SK-N-SH treated with all-trans-retinoic acid at 6 μM for 48 hours (cell line): Measurements from ENCODE around the gene TFCP2L1.

Experiments used
- ATAC-seq: fragments of 200-7000 bp; cut with Tn5 transposase; 3 replicates; pipeline ENCODE4 v1.9.1; 2020; ENCODE audit warnings: mild to moderate bottlenecking, moderate library complexity
- ARNTL ChIP-seq: fragments of 450-650 bp; formaldehyde crosslinking; IDR thresholded peaks from 2 replicates; pipeline ENCODE4 v1.5.0; 2020; ENCODE audit warnings: low read depth, mild to moderate bottlenecking, moderate library complexity, borderline replicate concordance
- BACH2 ChIP-seq: fragments of 250-450 bp; sonication (Bioruptor Pico); IDR thresholded peaks from 2 replicates; pipeline ENCODE4 v1.9.0; 2021; ENCODE audit warnings: mild to moderate bottlenecking, borderline replicate concordance
- CSDC2 ChIP-seq: fragments of 250-450 bp; sonication (Bioruptor Pico); IDR thresholded peaks from 2 replicates; pipeline ENCODE4 v1.5.0; 2020; ENCODE audit warnings: mild to moderate bottlenecking, moderate library complexity
- ESRRG ChIP-seq: fragments of 250-450 bp; sonication (Bioruptor Pico); IDR thresholded peaks from 2 replicates; pipeline ENCODE4 v1.6.1; 2021; ENCODE audit warnings: mild to moderate bottlenecking
- GLIS3 ChIP-seq: fragments of 250-450 bp; sonication (Bioruptor Pico); IDR thresholded peaks from 2 replicates; pipeline ENCODE4 v1.5.0; 2020; ENCODE audit warnings: mild to moderate bottlenecking, moderate library complexity
- ISL1 ChIP-seq: fragments of 250-450 bp; sonication (Bioruptor Pico); IDR thresholded peaks from 2 replicates; pipeline ENCODE4 v2.1.2; 2022; ENCODE audit warnings: mild to moderate bottlenecking, moderate library complexity
- OSR1 ChIP-seq: fragments of 250-450 bp; sonication (Bioruptor Pico); IDR thresholded peaks from 2 replicates; pipeline ENCODE4 v1.8.0; 2022; ENCODE audit warnings: moderate library complexity, mild to moderate bottlenecking, inconsistent platforms
- PATZ1 ChIP-seq: fragments of 250-450 bp; sonication (Bioruptor Pico); IDR thresholded peaks from 2 replicates; pipeline ENCODE4 v1.8.0; 2020; ENCODE audit warnings: mild to moderate bottlenecking, moderate library complexity, borderline replicate concordance
- PPARA ChIP-seq: fragments of 250-450 bp; sonication (Bioruptor Pico); IDR thresholded peaks from 2 replicates; pipeline ENCODE4 v1.5.0; 2020; ENCODE audit warnings: mild to moderate bottlenecking, borderline replicate concordance
- RARB ChIP-seq: fragments of 250-450 bp; sonication (Bioruptor Pico); IDR thresholded peaks from 2 replicates; pipeline ENCODE4 v1.8.0; 2021; ENCODE audit warnings: mild to moderate bottlenecking, moderate library complexity
- SNAI2 ChIP-seq: fragments of 250-450 bp; sonication (Bioruptor Pico); IDR thresholded peaks from 2 replicates; pipeline ENCODE4 v1.5.0; 2020; ENCODE audit warnings: mild to moderate bottlenecking, moderate library complexity
- TOX ChIP-seq: fragments of 250-450 bp; sonication (Bioruptor Pico); IDR thresholded peaks from 2 replicates; pipeline ENCODE4 v1.8.0; 2021; ENCODE audit warnings: mild to moderate bottlenecking, moderate library complexity, borderline replicate concordance
- TSHZ2 ChIP-seq: fragments of 250-450 bp; sonication (Bioruptor Pico); IDR thresholded peaks from 2 replicates; pipeline ENCODE4 v1.5.0; 2020; ENCODE audit warnings: mild to moderate bottlenecking, moderate library complexity
- ZC3H10 ChIP-seq: fragments of 250-450 bp; sonication (Bioruptor Pico); IDR thresholded peaks from 2 replicates; pipeline ENCODE4 v1.5.1; 2021; ENCODE audit warnings: mild to moderate bottlenecking, moderate library complexity
- ZFP3 ChIP-seq: fragments of 250-450 bp; sonication (Bioruptor Pico); IDR thresholded peaks from 2 replicates; pipeline ENCODE4 v1.5.0; 2020; ENCODE audit warnings: mild to moderate bottlenecking, moderate library complexity
- ZFP30 ChIP-seq: fragments of 450-650 bp; formaldehyde crosslinking; IDR thresholded peaks from 2 replicates; pipeline ENCODE4 v1.5.0; 2022; ENCODE audit warnings: mild to moderate bottlenecking, moderate library complexity
- ZNF8 ChIP-seq: fragments of 450-650 bp; formaldehyde crosslinking; IDR thresholded peaks from 2 replicates; pipeline ENCODE4 v1.5.0; 2020; ENCODE audit warnings: mild to moderate bottlenecking, moderate library complexity
- TF ChIP-seq, protein P1 (sequence below): fragments of 250-450 bp; sonication (Bioruptor Pico); IDR thresholded peaks from 2 replicates; pipeline ENCODE4 v1.5.1; 2021; ENCODE audit warnings: mild to moderate bottlenecking, moderate library complexity
- TF ChIP-seq, protein P2 (sequence below): fragments of 250-450 bp; sonication (Bioruptor Pico); IDR thresholded peaks from 2 replicates; pipeline ENCODE4 v1.5.1; 2020; ENCODE audit warnings: low read depth, mild to moderate bottlenecking, moderate library complexity

TFCP2L1 gene

DNA sequence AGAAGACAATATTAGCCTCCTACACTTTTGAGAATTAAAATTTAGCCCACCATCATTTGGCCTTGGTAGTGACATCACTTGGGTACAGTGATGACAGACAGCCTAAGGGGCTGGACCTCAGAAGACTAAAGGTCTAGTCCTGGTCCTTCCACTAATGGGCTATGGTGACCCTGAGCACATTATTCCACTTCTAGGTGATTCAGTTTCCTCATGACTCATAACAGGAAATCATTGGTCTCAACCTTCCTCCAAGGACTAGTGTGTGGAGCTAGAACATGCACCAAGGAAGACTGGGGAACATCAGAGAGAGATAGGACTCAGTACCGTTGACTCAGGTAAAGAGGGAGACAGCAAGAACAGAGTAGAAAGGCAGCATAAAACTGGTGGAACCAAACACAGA is 64.0 kb downstream of the TFCP2L1 start:
- no peak for ATAC-seq

GRCh38 chr2:121219866-121220265 is 65.1 kb downstream of the TFCP2L1 start:
- no peak for ATAC-seq

More for the DNA sequence above, 64.0 kb downstream of the TFCP2L1 start:
- TF ChIP-seq GLIS3: no peak
- TF ChIP-seq, protein P1, sequence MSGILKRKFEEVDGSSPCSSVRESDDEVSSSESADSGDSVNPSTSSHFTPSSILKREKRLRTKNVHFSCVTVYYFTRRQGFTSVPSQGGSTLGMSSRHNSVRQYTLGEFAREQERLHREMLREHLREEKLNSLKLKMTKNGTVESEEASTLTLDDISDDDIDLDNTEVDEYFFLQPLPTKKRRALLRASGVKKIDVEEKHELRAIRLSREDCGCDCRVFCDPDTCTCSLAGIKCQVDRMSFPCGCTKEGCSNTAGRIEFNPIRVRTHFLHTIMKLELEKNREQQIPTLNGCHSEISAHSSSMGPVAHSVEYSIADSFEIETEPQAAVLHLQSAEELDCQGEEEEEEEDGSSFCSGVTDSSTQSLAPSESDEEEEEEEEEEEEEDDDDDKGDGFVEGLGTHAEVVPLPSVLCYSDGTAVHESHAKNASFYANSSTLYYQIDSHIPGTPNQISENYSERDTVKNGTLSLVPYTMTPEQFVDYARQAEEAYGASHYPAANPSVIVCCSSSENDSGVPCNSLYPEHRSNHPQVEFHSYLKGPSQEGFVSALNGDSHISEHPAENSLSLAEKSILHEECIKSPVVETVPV (CRISPR knock-in tag): no peak
- no peak for TF ChIP-seq PPARA (CRISPR knock-in tag)
- no peak for TF ChIP-seq ISL1 (CRISPR knock-in tag)
- no peak for TF ChIP-seq ZNF8 (CRISPR knock-in tag)
- TF ChIP-seq TOX (CRISPR knock-in tag): no peak
- no peak for TF ChIP-seq ARNTL (CRISPR knock-in tag)
- no peak for TF ChIP-seq SNAI2 (CRISPR knock-in tag)

DNA sequence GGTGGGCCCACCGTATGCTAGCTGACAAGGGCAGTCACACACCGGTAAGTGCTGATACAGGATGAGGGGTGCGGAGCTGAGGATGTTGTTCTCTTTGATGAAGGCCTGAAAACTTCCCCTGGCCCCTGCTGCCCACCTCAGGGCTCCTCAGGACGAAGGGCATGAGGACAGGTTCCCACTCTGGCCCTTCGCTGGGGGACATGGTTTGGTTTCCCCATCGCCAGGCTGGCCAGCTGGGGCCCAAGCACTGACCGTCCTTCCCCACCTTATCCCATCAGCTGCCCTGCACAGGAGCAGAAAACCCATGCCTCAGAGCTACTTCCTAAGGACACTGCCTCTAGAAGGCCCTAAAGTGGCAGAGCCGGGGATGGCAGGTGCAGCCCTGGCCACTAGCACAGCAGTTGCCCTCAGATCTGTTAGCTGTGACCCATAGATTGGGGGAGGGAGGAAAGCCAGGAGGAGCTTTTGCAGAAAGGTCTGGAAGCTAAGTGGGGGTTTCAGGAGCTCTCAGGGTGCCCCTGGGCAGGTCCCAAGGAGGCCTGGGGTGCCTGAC is 66.5 kb downstream of the TFCP2L1 start:
- TF ChIP-seq ZFP30: no peak
- TF ChIP-seq, protein P2, sequence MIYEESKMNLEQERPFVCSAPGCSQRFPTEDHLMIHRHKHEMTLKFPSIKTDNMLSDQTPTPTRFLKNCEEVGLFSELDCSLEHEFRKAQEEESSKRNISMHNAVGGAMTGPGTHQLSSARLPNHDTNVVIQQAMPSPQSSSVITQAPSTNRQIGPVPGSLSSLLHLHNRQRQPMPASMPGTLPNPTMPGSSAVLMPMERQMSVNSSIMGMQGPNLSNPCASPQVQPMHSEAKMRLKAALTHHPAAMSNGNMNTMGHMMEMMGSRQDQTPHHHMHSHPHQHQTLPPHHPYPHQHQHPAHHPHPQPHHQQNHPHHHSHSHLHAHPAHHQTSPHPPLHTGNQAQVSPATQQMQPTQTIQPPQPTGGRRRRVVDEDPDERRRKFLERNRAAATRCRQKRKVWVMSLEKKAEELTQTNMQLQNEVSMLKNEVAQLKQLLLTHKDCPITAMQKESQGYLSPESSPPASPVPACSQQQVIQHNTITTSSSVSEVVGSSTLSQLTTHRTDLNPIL (CRISPR knock-in tag): no peak
- ATAC-seq: no peak

More at GRCh38 chr2:121219866-121220265, 65.1 kb downstream of the TFCP2L1 start:
- TF ChIP-seq ESRRG (CRISPR knock-in tag) (no peak), RARB (CRISPR knock-in tag) (no peak), ZFP30 (no peak)

DNA sequence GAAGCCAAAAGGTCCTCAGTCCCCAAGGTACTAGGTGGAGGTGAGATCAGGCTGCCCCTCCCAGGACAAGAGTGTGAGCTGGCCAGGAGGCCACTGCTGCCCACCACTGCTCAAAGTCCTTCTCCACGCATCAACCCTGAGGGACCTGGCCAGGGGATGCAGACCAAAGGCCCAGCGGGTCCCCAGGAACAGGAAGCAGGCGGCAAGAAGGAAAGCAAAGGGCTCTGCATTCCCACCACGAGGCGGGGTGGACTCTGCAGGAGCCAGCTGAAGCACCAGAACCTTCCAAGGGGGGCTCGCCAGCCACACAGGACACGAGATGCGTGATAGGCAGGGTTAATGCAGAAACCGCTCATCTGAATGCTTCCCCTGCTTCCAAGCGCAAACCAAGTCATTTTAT is 67.4 kb downstream of the TFCP2L1 start:
- TF ChIP-seq ZC3H10 (CRISPR knock-in tag) (no peak), ZFP3 (CRISPR knock-in tag) (no peak), ISL1 (CRISPR knock-in tag) (no peak), ZNF8 (CRISPR knock-in tag) (no peak)
- TF ChIP-seq, protein P2 (CRISPR knock-in tag): no peak
- ATAC-seq: no peak

GRCh38 chr2:121214296-121214695 is 70.7 kb downstream of the TFCP2L1 start:
- no peak for ATAC-seq
- no peak for TF ChIP-seq TSHZ2
- no peak for TF ChIP-seq PPARA (CRISPR knock-in tag)
- TF ChIP-seq RARB (CRISPR knock-in tag): no peak
- TF ChIP-seq ZNF8 (CRISPR knock-in tag): no peak
- TF ChIP-seq ZFP30: no peak
- TF ChIP-seq, protein P1 (CRISPR knock-in tag): no peak
- no peak for TF ChIP-seq OSR1 (CRISPR knock-in tag)
- TF ChIP-seq PATZ1 (CRISPR knock-in tag): no peak
- TF ChIP-seq BACH2: no peak
- TF ChIP-seq ISL1 (CRISPR knock-in tag): no peak
- no peak for TF ChIP-seq CSDC2
- TF ChIP-seq, all 23 proteins: peak for 0
